Activated CD4-positive, alpha-beta T cell treated with anti-CD3 and anti-CD28 coated beads, Interleukin-2, amount 50 U/mL, for 24 hours (primary cell): ENCODE measurements around the gene MAPK8IP3.

Experiments used
- DNase-seq, 2 donors: peaks; one replicate each; pipeline ENCODE4 v3.0.0-alpha.2; 2020; ENCODE audit warnings: low read depth in 1 of 2, low spot score in 1 of 2

Gene MAPK8IP3

GRCh38 chr16:1705688-1706385 lies at the start of gene MAPK8IP3:
TSS of gene MAPK8IP3 (plus strand) at chr16:1706195. CDS start at chr16:1706340, 145 bp downstream.
- DNase-seq = peak; percentile 87 to 99

- DNase-seq = no peak
Measured at GRCh38 chr16:1656808-1657617, 49.0 kb upstream of the MAPK8IP3 start.

- no peak for DNase-seq
Measured at GRCh38 chr16:1657841-1658240, 48.2 kb upstream of the MAPK8IP3 start.

GRCh38 chr16:1659031-1659430 lies 47.0 kb upstream of the MAPK8IP3 start:
- no peak for DNase-seq

- DNase-seq = no peak
Measured at GRCh38 chr16:1661826-1662225, 44.2 kb upstream of the MAPK8IP3 start.

GRCh38 chr16:1662543-1662942 lies 43.5 kb upstream of the MAPK8IP3 start:
- DNase-seq = no peak

GRCh38 chr16:1665829-1666228 lies 40.2 kb upstream of the MAPK8IP3 start:
- DNase-seq = no peak

- DNase-seq = no peak
Measured at GRCh38 chr16:1666316-1666715, 39.7 kb upstream of the MAPK8IP3 start.

GRCh38 chr16:1667271-1667670 lies 38.7 kb upstream of the MAPK8IP3 start:
- DNase-seq = no peak

- no peak for DNase-seq
Measured at GRCh38 chr16:1667916-1668315, 38.1 kb upstream of the MAPK8IP3 start.

- DNase-seq = no peak
Measured at GRCh38 chr16:1668612-1669319, 37.2 kb upstream of the MAPK8IP3 start.

- no peak for DNase-seq
Measured at GRCh38 chr16:1669698-1670097, 36.3 kb upstream of the MAPK8IP3 start.

- no peak for DNase-seq
Measured at GRCh38 chr16:1670371-1670770, 35.6 kb upstream of the MAPK8IP3 start.

GRCh38 chr16:1670866-1671265 lies 35.1 kb upstream of the MAPK8IP3 start:
- DNase-seq = no peak

GRCh38 chr16:1673424-1674151 lies 32.4 kb upstream of the MAPK8IP3 start:
- no peak for DNase-seq

GRCh38 chr16:1674306-1674705 lies 31.7 kb upstream of the MAPK8IP3 start:
- no peak for DNase-seq

GRCh38 chr16:1674751-1675664 lies 31.0 kb upstream of the MAPK8IP3 start:
- no peak for DNase-seq

- no peak for DNase-seq
Measured at GRCh38 chr16:1676661-1677060, 29.3 kb upstream of the MAPK8IP3 start.

- no peak for DNase-seq
Measured at GRCh38 chr16:1677339-1677738, 28.7 kb upstream of the MAPK8IP3 start.

- DNase-seq = peak; percentile 91 to 93
Measured at GRCh38 chr16:1677942-1678499, 28.0 kb upstream of the MAPK8IP3 start, which contains the start of gene JPT2. TSS of gene JPT2 (plus strand) at chr16:1678279. CDS start at chr16:1678313, 34 bp downstream.
